Measurements from ENCODE around the gene CNTNAP2. TPM values are rescaled to one million over a fixed set of nuclear protein-coding genes. Genes with fewer than 3 reads are reported as not detected.

Gene CNTNAP2
- total RNA-seq, 1 donor from 2014 or later, result 0.22 TPM

- intact Hi-C loops (cut with micrococcal nuclease), result no loop called here
- no peak for ATAC-seq
- no peak for DNase-seq
These were observed 132.7 kb downstream of the CNTNAP2 start for GRCh38 chr7:146249272-146249671.

DNA sequence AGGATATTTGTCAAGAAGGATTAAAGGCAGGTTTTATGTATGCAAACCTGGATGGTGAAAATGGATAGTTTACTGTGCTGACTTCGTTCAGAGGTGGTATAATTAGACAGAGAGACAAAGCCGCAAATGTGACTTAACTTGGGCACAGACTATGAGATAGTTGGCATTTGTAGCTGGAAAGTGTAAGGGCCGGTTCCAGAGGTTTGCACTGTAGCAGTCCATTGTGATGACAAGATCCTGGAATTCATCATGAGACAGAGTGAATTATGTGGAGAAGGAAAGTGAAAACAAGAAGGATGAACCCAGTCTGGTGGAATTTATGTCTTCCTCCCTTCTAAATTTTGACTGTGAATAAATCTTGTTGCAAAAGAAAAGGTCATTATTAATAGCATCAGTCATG, 139.0 kb downstream of the CNTNAP2 start:
- intact Hi-C loops (cut with micrococcal nuclease), result no loop called here
- no peak for ATAC-seq

DNA sequence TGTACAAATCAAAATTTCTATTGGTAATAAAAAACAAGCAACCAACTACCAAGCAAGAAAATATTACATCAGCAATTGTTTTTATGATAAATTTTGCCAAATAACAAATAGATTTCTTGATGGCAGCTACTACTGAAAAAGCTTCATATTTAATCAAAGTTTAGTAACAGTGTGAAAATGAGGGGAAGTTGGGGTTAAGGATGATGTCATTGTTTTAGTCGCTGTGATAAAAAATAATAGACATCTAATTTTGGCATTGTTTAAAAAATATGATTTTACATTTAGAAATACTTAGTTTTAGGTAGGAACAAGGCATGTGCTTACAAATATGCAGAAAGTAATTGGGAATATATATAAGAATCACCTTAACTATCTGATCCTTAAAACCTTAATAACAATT, 145.9 kb downstream of the CNTNAP2 start:
- intact Hi-C loops (cut with micrococcal nuclease), result no loop called here
- no peak for DNase-seq
- no peak for ATAC-seq

More for the DNA sequence above, 139.0 kb downstream of the CNTNAP2 start:
- DNase-seq, result no peak

- no peak for DNase-seq
- intact Hi-C loops (cut with micrococcal nuclease), result no loop called here
- ATAC-seq, result no peak
These were observed 160.3 kb downstream of the CNTNAP2 start for GRCh38 chr7:146276888-146277287.

DNA sequence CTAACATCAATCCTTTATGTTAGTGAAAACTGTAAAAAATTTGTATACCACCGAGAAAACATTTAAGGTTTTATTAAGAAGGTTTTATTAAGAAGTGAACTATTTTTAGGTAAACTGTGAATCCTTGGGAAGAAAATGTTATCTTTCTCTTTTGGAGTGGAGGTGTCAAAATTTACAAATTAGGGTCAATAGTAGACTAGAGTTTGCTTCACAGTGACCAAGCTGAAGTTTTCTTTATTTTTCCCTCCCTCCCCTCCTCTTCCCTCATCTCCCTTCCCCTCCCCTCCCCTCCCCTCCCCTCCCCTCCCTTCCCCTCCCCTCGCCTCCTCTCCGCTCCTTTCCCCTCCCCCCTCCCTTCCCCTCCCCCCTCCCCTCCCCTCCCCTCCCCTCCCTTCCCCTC, 168.8 kb downstream of the CNTNAP2 start:
- intact Hi-C loops (cut with micrococcal nuclease), result no loop called here
- no peak for ATAC-seq

DNA sequence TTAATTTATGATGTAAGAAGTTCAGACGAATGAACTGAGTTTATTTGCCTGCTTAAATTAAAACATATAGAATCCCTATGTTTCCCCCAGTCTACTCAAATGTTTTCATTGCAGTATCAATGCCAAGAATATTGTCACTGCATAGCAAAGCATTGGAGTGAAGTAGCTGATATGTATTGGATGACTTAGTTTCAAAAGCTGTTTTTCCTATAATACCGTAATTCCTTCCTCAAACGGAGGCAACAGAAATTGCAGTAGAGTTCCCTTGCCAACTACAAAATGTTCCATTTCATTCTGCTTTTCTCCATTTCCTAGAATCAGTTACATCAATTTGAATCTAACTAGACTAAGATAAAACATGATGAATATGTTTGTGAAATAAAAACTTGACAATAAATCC, 174.1 kb downstream of the CNTNAP2 start:
- intact Hi-C loops (cut with micrococcal nuclease), result no loop called here
- DNase-seq, result no peak
- ATAC-seq, result no peak

More for the DNA sequence above, 168.8 kb downstream of the CNTNAP2 start:
- DNase-seq, result no peak

GRCh38 chr7:146291900-146292299, 175.3 kb downstream of the CNTNAP2 start:
- DNase-seq (no peak), ATAC-seq (no peak)
- intact Hi-C loops (cut with micrococcal nuclease), result no loop called here

GRCh38 chr7:146296028-146296427, 179.4 kb downstream of the CNTNAP2 start:
- ATAC-seq, result no peak
- intact Hi-C loops (cut with micrococcal nuclease), result no loop called here

GRCh38 chr7:146314962-146315361, 198.4 kb downstream of the CNTNAP2 start:
- DNase-seq (no peak), ATAC-seq (no peak)
- intact Hi-C loops (cut with micrococcal nuclease), result no loop called here

More at GRCh38 chr7:146296028-146296427, 179.4 kb downstream of the CNTNAP2 start:
- no peak for DNase-seq

DNA sequence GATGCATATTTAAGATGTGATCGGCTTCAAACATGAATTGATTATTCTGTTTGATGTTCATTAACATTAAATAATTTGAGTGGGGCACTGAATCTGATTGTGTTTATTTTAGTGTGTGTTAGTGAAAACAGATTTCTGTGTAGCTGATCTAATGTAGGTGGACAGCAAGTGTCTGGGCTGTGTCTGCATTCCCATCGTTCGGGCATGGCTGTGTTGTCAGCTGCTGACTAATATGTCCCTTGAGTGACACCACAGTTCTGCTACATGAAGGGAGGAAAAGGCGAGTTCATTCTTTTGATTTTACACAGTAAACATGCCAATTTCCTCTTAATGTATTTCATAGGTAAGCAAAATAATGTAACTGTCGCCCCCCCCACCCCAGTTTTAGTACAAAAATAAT, 203.0 kb downstream of the CNTNAP2 start:
- ATAC-seq, result no peak
- intact Hi-C loops (cut with micrococcal nuclease), result no loop called here

GRCh38 chr7:146321301-146321700, 204.7 kb downstream of the CNTNAP2 start:
- intact Hi-C loops (cut with micrococcal nuclease), result no loop called here
- DNase-seq, result no peak
- ATAC-seq, result no peak

More for the DNA sequence above, 203.0 kb downstream of the CNTNAP2 start:
- no peak for DNase-seq

DNA sequence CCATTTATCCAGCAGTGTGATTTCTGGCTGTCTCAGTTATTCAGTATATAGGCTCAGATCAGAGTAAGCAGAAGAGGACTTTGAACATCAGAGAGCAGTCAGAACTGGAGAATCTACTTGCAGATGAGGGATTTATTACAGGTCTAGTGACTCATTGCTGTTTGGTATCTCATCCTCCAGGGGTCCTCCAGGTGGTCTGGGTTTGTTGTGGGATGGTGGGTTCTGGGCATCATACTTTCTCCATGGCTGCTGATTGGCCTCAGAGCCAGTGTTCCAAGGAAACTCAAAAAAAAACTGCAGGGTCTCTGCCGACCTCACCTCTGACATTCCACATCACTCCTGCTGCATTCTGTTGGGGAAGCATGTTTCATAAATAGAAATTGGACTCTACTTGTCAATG, 214.8 kb downstream of the CNTNAP2 start:
- DNase-seq, result no peak
- intact Hi-C loops (cut with micrococcal nuclease), result no loop called here
- no peak for ATAC-seq

- intact Hi-C loops (cut with micrococcal nuclease), result no loop called here
- ATAC-seq (no peak), DNase-seq (no peak)
These were observed 228.7 kb downstream of the CNTNAP2 start for GRCh38 chr7:146345251-146345650.

GRCh38 chr7:146346096-146346495, 229.5 kb downstream of the CNTNAP2 start:
- no peak for ATAC-seq
- intact Hi-C loops (cut with micrococcal nuclease), result no loop called here

DNA sequence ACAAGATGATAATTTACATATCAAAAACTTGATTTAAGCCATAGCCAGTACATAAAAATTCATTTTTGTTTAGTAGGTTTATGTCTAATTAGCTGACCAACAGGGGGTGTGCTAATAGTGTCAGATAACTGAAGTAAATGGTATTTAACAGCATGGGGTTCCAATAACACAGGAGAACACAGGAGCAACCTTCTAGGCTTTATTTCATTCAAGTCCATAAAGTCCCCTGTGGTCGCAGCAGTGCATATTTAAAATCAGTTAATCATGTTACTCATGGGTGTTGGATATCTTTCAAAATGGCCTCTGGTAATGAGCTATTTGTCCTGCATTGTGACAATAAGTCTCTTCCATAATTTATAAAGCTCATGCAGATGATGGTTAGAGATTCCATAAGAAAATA, 238.6 kb downstream of the CNTNAP2 start:
- intact Hi-C loops (cut with micrococcal nuclease), result no loop called here
- no peak for ATAC-seq
- no peak for DNase-seq

More at GRCh38 chr7:146346096-146346495, 229.5 kb downstream of the CNTNAP2 start:
- no peak for DNase-seq

- intact Hi-C loops (cut with micrococcal nuclease), result no loop called here
These were observed 242.6 kb downstream of the CNTNAP2 start for GRCh38 chr7:146359176-146359575.

DNA sequence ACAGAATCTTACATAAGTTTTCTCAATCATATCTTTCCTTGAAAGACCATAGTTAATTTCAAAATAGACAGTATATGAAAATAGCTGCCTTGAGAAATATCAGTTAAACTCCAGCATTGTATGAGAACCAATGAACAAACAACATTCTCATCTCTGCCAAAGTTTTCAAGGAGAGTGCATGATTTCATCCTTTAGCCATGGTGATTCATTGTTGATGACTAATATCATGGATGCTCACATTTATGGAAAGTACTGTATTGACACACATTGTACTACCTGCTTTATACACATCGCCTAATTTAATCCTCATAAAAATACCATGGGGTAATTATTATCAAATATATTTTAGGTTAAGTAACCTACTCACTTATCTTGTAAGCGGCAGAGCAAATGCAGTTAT, 250.3 kb downstream of the CNTNAP2 start:
- intact Hi-C loops (cut with micrococcal nuclease), result no loop called here
- no peak for DNase-seq
- ATAC-seq, result no peak

More at GRCh38 chr7:146359176-146359575, 242.6 kb downstream of the CNTNAP2 start:
- DNase-seq (no peak), ATAC-seq (no peak)

DNA sequence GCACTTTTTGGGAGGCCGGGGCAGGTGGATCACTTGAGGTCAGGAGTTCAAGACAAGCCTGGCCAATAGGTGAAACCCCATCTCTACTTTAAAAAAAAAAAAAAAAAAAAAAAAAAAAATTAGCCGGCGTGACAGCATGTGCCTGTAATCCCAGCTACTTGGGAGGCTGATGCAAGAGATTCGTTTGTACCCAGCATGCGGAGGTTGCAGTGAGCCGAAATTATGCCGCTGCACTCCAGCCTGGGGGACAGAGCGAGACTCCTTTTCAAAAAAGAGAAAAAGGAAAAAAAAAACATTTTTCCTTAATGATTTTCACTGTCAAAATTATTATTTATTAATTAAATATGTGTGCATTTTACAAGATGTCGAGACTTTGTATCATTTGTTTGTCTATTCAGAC, 253.6 kb downstream of the CNTNAP2 start:
- ATAC-seq, result no peak
- DNase-seq, result no peak
- intact Hi-C loops (cut with micrococcal nuclease), result no loop called here

- intact Hi-C loops (cut with micrococcal nuclease), result no loop called here
- DNase-seq (no peak), ATAC-seq (no peak)
These were observed 258.6 kb downstream of the CNTNAP2 start for GRCh38 chr7:146375170-146375569.

DNA sequence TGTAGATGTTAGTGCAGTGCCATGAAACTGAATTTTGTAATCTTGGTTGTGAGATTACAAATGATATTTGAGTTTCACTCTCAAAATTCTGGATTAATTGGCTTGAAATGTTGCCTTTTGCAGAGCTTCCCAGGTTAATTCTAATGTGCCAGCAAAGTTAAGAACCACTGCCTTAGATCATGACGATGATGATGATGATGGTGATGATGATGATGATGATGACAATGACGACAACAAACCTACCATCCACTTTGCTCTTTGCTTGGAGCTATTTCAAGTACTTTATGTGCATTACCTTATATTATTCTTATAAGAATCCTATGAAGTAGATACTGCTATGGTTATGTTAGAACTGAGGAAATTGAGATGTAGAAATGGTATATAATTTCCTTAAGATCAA, 261.6 kb downstream of the CNTNAP2 start:
- intact Hi-C loops (cut with micrococcal nuclease), result no loop called here
- no peak for DNase-seq
- no peak for ATAC-seq

- DNase-seq (no peak), ATAC-seq (no peak)
- intact Hi-C loops (cut with micrococcal nuclease), result no loop called here
These were observed 270.5 kb downstream of the CNTNAP2 start for GRCh38 chr7:146387140-146387539.

DNA sequence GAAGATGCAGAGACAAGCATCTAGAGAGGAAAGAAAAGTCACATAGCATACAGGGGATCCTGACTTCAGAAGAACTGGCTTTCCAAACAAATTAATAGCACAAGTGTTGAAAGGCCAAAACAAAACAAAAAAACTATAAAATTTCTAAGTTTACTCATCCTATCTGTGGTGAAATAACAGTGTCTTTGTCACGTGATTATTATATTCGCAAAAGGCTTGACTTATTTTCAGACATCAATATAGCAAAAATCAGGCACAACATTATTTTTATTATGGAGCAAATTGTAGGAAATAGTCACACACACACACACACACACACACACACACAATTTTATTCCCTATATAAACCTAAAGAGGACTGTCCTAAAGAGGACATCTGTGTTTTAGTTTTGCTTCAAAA, 272.3 kb downstream of the CNTNAP2 start:
- intact Hi-C loops (cut with micrococcal nuclease), result no loop called here
- ATAC-seq (no peak), DNase-seq (no peak)

Data from left ventricle myocardium superior (tissue), 1 donor.